Adrenal gland (tissue), 12 donors: ENCODE measurements around the gene UTP18. TPM values are rescaled to one million over a fixed set of nuclear protein-coding genes. Genes with fewer than 3 reads are reported as not detected.

ENCODE experiments used
- DNase-seq, 7 donors: peaks; one replicate each; pipeline ENCODE4 v3.0.0-alpha.2; 2019 to 2020
- H3K27ac ChIP-seq, 5 donors: fragments of 200-600 bp; sonication (generic) in 4 of 5; 1 replicate in 3 of 5; 2 replicates in 2 of 5; pipeline versions ENCODE4 v1.5.1 to v1.8.0; 2016 to 2020; ENCODE audit warnings: mild to moderate bottlenecking in 1 of 5
- H3K27me3 ChIP-seq: fragments of 200-600 bp; 2 replicates; pipeline ENCODE4 v1.8.0; 2021
- H3K36me3 ChIP-seq, 2 donors: fragments of 200-600 bp; replicated peaks in 1 of 2; 1 replicate in 1 of 2; 2 replicates in 1 of 2; pipeline versions ENCODE4 v1.5.1 to v1.8.0; 2018 to 2022
- H3K4me1 ChIP-seq, 2 donors: fragments of 200-600 bp; replicated peaks in 1 of 2; 1 replicate in 1 of 2; 2 replicates in 1 of 2; pipeline versions ENCODE4 v1.5.1 to v1.8.0; 2018 to 2021
- H3K4me3 ChIP-seq, 4 donors: fragments of 200-600 bp; sonication (generic) in 3 of 4; one replicate each; pipeline ENCODE4 v1.5.1; 2016 to 2018
- H3K9me3 ChIP-seq, 3 donors: fragments of 200-600 bp; sonication (generic) in 1 of 3; replicated peaks in 1 of 3; 1 replicate in 2 of 3; 2 replicates in 1 of 3; pipeline versions ENCODE4 v1.5.1 to v1.8.0; 2016 to 2021
- POLR2A ChIP-seq, 2 donors: fragments of 450-650 bp; IDR thresholded peaks; one replicate each; pipeline ENCODE4 v1.6.1; 2017; ENCODE audit warnings: antibody characterized with exemption in 2 of 2, mild to moderate bottlenecking in 2 of 2, moderate library complexity in 1 of 2
- WGBS, 4 donors: extraction: QIAGEN DNeasy Blood & Tissue Kit in 2 of 4; methylation state at CpG; one replicate each; pipeline versions ENCODE4 v1.1.5 to v1.1.7; 2013 to 2017; 5-methylcytosine and 5-hydroxymethylcytosine counted together
- intact Hi-C, 2 donors: fragments of 100-400 bp; cut with DNase I; formaldehyde crosslinking; loops; one replicate each; pipeline versions ENCODE4 v1.14.1 to v1.15.0; 2022 to 2023
- polyA plus RNA-seq, 3 donors: library from polyadenylated mRNA; stranded (reverse); fragments of 200-250 nt in 2 of 3; fragments of 350-450 nt in 1 of 3; fragmentation: Illumina TruSeq in 1 of 3; extraction: RNeasy Lipid Tissue Mini Kit (QIAGEN cat#74804) in 1 of 3; gene quantifications; one replicate each; pipeline ENCODE4 v1.2.3, GENCODE V29; 2013 to 2014
- total RNA-seq, 9 donors: library from RNA; depleted of rRNA in 4 of 9; stranded (reverse); fragments of >200 nt in 4 of 9; fragments of 120-200 nt in 1 of 9; fragmentation: NEBNext Ultra II Directional in 1 of 9; extraction: Animal tissue kit (Norgen Biotek cat#: 25700) in 1 of 9; gene quantifications; one replicate each; pipeline versions ENCODE4 v1.1.0 to v1.2.4, GENCODE V29; 2013 to 2023
- TF ChIP-seq, protein P1 (sequence below), 6 experiments: fragments of 450-650 bp in 4 of 6; fragments of 200-600 bp in 2 of 6; sonication (generic) in 1 of 6; IDR thresholded peaks; 1 replicate in 5 of 6; 2 replicates in 1 of 6; pipeline versions ENCODE4 v1.5.1 to v1.8.0; 2016 to 2021; ENCODE audit warnings: antibody characterized with exemption in 6 of 6, mild to moderate bottlenecking in 2 of 6, moderate library complexity in 1 of 6
- donor health status: healthy with polysubstance abuse.
- donor health status: Bipolar disorder and iron deficiency.
- donor health status: DM: yes; HTN: yes; CAD: no.
- donor health status: DM: no; HTN: no; CAD: no.
- donor health status: DM: no; HTN: no; CAD: no.
- donor health status: DM: yes; HTN: yes; CAD: no.

UTP18 gene
- total and polyA plus RNA-seq, 12 donors, result 12.5 to 36.5 (median 27.9) TPM

DNA sequence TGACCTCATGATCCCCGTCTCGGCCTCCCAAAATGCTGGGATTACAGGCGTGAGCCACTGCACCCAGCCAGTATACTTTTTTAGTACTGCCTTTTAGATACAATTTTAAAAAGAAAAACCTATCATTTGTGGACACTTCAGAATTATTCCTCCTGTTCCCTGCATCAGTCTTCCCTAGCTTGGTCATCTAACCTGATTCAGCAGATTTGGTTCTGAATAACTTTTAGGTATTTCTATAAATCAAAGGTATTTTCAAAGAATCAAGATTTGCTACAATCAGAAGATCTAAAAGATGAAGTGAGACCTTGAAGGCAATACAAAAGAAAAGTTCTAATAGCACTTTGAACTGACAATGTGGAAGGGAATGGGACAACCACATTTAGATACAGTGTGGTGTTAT, 30.5 kb upstream of the UTP18 start:
- WGBS, 4 donors, result 94 to 98% (median 97%) methylated on average over 3 of the region's 3 CpGs
- Histone ChIP-seq H3K27ac (no peak overlapping the region), H3K36me3 (no peaks in the 10 kb centered on the region), H3K27me3 (no peaks in the 10 kb centered on the region), H3K4me1 (peaks cover 0 to 11% of the 10 kb centered on the region in 2 donors), H3K4me3 (no peak overlapping the region), H3K9me3 (no peaks in the 10 kb centered on the region)
- TF ChIP-seq, protein P1, sequence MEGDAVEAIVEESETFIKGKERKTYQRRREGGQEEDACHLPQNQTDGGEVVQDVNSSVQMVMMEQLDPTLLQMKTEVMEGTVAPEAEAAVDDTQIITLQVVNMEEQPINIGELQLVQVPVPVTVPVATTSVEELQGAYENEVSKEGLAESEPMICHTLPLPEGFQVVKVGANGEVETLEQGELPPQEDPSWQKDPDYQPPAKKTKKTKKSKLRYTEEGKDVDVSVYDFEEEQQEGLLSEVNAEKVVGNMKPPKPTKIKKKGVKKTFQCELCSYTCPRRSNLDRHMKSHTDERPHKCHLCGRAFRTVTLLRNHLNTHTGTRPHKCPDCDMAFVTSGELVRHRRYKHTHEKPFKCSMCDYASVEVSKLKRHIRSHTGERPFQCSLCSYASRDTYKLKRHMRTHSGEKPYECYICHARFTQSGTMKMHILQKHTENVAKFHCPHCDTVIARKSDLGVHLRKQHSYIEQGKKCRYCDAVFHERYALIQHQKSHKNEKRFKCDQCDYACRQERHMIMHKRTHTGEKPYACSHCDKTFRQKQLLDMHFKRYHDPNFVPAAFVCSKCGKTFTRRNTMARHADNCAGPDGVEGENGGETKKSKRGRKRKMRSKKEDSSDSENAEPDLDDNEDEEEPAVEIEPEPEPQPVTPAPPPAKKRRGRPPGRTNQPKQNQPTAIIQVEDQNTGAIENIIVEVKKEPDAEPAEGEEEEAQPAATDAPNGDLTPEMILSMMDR (IDR thresholded peaks at IDR 0.05), result no peak
- TF ChIP-seq POLR2A (IDR thresholded peaks at IDR 0.05), result no peak
- DNase-seq, result no peak
- intact Hi-C loops, result no loop called here

- intact Hi-C loops, result no loop called here
- 66 to 72% (median 69%) methylated on average over 4 of the region's 4 CpGs for whole genome bisulfite sequencing, 4 donors
Observed at GRCh38 chr17:51230306-51230705, 30.0 kb upstream of the UTP18 start.

DNA sequence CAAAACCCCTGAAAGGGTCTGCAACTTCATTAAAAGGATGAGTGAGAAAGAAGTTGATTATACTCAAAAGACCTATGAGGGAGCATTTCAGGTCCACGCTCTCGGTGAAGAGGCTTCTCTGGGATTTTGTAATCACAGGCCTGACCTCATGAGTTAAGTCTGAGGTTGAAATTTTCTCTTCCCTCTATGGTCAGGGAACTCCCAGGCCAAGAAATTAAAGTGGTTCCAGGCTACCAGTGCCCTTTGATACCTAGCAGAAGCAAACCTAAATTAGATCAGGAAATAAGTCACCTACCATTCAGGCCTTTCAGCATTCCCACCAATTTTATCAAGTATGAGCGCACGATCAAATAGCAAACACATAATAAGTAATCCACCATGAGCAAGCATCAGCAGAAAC, 28.3 kb upstream of the UTP18 start:
- no peak overlapping the region for H3K4me3 ChIP-seq
- no peaks in the 10 kb centered on the region for H3K36me3 ChIP-seq
- no peak overlapping the region for H3K27ac ChIP-seq
- intact Hi-C loops, result no loop called here
- DNase-seq, result no peak
- WGBS, 4 donors, result 75 to 90% (median 87%) methylated on average over 4 of the region's 4 CpGs
- TF ChIP-seq, protein P1 (IDR thresholded peaks at IDR 0.05), result no peak
- TF ChIP-seq POLR2A (IDR thresholded peaks at IDR 0.05), result no peak
- no peaks in the 10 kb centered on the region for H3K9me3 ChIP-seq
- H3K4me1 ChIP-seq, result peaks cover 0 to 8% of the 10 kb centered on the region in 2 donors
- no peaks in the 10 kb centered on the region for H3K27me3 ChIP-seq

More at GRCh38 chr17:51230306-51230705, 30.0 kb upstream of the UTP18 start:
- Histone ChIP-seq H3K4me3 (no peak overlapping the region), H3K4me1 (peaks cover 0 to 8% of the 10 kb centered on the region in 2 donors), H3K36me3 (no peaks in the 10 kb centered on the region), H3K27me3 (no peaks in the 10 kb centered on the region), H3K27ac (peak overlapping the region in 1 of 5 donors; percentile 8), H3K9me3 (no peaks in the 10 kb centered on the region)
- no peak for DNase-seq
- TF ChIP-seq POLR2A (IDR thresholded peaks at IDR 0.05), result no peak

- no peak for TF ChIP-seq POLR2A (IDR thresholded peaks at IDR 0.05)
- TF ChIP-seq, protein P1 (IDR thresholded peaks at IDR 0.05), result no peak
- 81 to 97% (median 87%) methylated on average over 6 of the region's 6 CpGs for WGBS, 4 donors
Observed at GRCh38 chr17:51234162-51234561, 26.2 kb upstream of the UTP18 start.

GRCh38 chr17:51238255-51238887, 22.0 kb upstream of the UTP18 start:
- TF ChIP-seq, protein P1 (IDR thresholded peaks at IDR 0.05), result no peak
- TF ChIP-seq POLR2A (IDR thresholded peaks at IDR 0.05), result no peak
- intact Hi-C loops, result no loop called here

More at GRCh38 chr17:51234162-51234561, 26.2 kb upstream of the UTP18 start:
- no peak for DNase-seq
- intact Hi-C loops, result no loop called here
- no peaks in the 10 kb centered on the region for H3K36me3 ChIP-seq
- H3K27me3 ChIP-seq, result no peaks in the 10 kb centered on the region
- H3K4me1 ChIP-seq, result peaks cover 0 to 8% of the 10 kb centered on the region in 2 donors
- H3K4me3 ChIP-seq, result no peak overlapping the region
- no peaks in the 10 kb centered on the region for H3K9me3 ChIP-seq
- no peak overlapping the region for H3K27ac ChIP-seq

More at GRCh38 chr17:51238255-51238887, 22.0 kb upstream of the UTP18 start:
- no peaks in the 10 kb centered on the region for H3K9me3 ChIP-seq
- 71 to 87% (median 81%) methylated on average over 6 of the region's 6 CpGs for WGBS, 4 donors
- H3K4me3 ChIP-seq, result no peak overlapping the region
- no peaks in the 10 kb centered on the region for H3K36me3 ChIP-seq
- peaks cover 0 to 8% of the 10 kb centered on the region in 2 donors for H3K4me1 ChIP-seq
- H3K27ac ChIP-seq, result no peak overlapping the region
- H3K27me3 ChIP-seq, result no peaks in the 10 kb centered on the region
- DNase-seq, result no peak
